Mesothelial cell of epicardium (in vitro differentiated cells): Measurements from ENCODE around the gene ZNF573. TPM values are rescaled to one million over a fixed set of nuclear protein-coding genes. Genes with fewer than 3 reads are reported as not detected.
"Not testable (repeated sequence)": the region's sequence is repeated elsewhere in the genome, so short reads cannot be mapped to it uniquely, and the experiment has no call there.

Experiments used
- DNase-seq, 2 experiments: peaks; one replicate each; pipeline ENCODE4 v3.0.0; 2021; ENCODE audit warnings: low spot score in 2 of 2; ENCODE audit not compliant: unreplicated experiment in 2 of 2
- H3K27ac Mint-ChIP-seq: 2 replicates; pipeline ENCODE4 v1.8.0; 2021; ENCODE audit warnings: mixed read lengths
- H3K27me3 Mint-ChIP-seq: 2 replicates; pipeline ENCODE4 v1.8.0; 2021; ENCODE audit warnings: low read depth, mixed read lengths
- H3K36me3 Mint-ChIP-seq: 2 replicates; pipeline ENCODE4 v1.8.0; 2021; ENCODE audit warnings: mixed read lengths
- H3K4me1 Mint-ChIP-seq: 2 replicates; pipeline ENCODE4 v1.8.0; 2021; ENCODE audit warnings: mixed read lengths
- H3K4me3 Mint-ChIP-seq: 2 replicates; pipeline ENCODE4 v1.8.0; 2021; ENCODE audit warnings: mild to moderate bottlenecking, moderate library complexity, mixed read lengths
- H3K9me3 Mint-ChIP-seq: 2 replicates; pipeline ENCODE4 v1.8.0; 2021; ENCODE audit warnings: mixed read lengths
- CTCF ChIP-seq: fragments of 200-600 bp; sonication (generic); IDR thresholded peaks from one replicate; pipeline ENCODE4 v1.5.0; 2021; ENCODE audit warnings: antibody characterized with exemption; ENCODE audit not compliant: unreplicated experiment
- total RNA-seq: library from RNA; stranded (reverse); gene quantifications from 3 replicates; pipeline ENCODE4 v1.2.1, GENCODE V29; 2021

The ZNF573 gene
- total RNA-seq, 1 donor from 2014 or later, result 18.1 TPM

DNA sequence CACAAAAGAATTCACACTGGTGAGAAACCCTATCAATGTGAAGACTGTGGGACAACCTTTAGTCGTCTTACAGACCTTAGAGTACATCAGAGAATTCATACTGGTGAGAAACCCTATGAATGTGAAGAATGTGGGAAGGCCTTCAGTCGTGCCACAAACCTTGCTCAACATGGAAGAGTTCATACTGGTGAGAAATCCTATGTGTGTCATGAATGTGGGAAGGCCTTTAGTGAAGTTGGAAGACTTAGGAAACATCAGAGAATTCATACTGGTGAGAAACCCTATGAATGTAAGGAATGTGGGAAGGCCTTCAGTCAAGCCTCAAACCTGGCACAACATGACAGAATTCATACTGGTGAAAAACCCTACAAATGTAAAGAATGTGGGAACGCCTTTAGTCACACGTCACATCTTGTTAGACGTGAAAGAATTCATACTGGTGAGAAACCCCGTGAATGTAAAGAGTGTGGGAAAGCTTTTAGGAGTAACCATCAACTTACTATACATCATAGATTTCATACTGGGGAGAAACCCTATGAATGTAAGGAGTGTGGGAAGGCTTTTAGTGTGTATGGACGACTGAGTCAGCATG, 24.0 kb upstream of the ZNF573 start:
- peaks cover 73% of the 10 kb centered on the region for H3K9me3 Mint-ChIP-seq

DNA sequence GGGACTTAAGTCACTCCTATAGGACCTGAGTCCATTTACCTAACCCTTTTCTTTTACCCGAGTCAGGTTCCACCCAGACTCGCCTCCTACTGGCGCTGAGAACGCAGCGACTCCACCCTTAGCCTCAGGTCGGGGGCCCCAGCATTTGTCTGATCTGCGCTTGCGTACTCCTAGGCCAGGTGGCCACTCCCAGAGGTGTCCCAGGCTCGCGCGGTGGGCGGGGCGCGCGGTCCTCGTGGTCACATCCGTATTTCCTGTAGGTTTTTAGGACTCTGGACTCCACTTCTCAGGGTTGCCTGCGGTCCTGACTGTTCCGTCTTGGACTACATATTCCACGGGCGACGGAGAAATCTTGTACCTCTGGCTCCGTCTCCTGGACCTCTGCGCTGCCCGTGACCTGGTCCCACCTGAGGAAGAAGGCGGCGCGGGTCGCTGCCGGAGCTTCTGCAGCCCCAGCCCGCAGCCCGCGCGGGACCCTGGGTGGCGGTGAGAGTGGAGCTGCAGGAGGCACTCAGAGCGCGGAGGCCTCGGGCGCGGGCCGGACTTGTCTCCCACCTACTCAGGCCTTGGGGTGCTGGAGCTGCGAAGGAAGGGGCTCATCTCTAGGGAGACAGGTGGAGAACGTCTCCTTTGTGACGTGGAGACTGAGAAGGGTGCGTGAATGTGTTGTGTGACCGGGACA, 11.0 kb upstream of the ZNF573 start:
- no peaks in the 10 kb centered on the region for H3K27me3 Mint-ChIP-seq
- H3K27ac Mint-ChIP-seq, result no peak overlapping the region
- no peak for TF ChIP-seq CTCF
- no peak for DNase-seq
- H3K4me1 Mint-ChIP-seq, result no peaks in the 10 kb centered on the region
- H3K9me3 Mint-ChIP-seq, result peaks cover 60% of the 10 kb centered on the region
- H3K36me3 Mint-ChIP-seq, result peaks cover 33% of the 10 kb centered on the region
- no peak overlapping the region for H3K4me3 Mint-ChIP-seq

More for the DNA sequence above, 24.0 kb upstream of the ZNF573 start:
- H3K4me1 Mint-ChIP-seq, result no peaks in the 10 kb centered on the region
- peaks cover 7% of the 10 kb centered on the region for H3K36me3 Mint-ChIP-seq
- DNase-seq, result no peak
- no peaks in the 10 kb centered on the region for H3K27me3 Mint-ChIP-seq
- TF ChIP-seq CTCF, result no peak
- H3K27ac Mint-ChIP-seq, result no peak overlapping the region
- H3K4me3 Mint-ChIP-seq, result no peak overlapping the region

- DNase-seq, result no peak
- H3K36me3 Mint-ChIP-seq, result peaks cover 33% of the 10 kb centered on the region
- peaks cover 25% of the 10 kb centered on the region for H3K9me3 Mint-ChIP-seq
- H3K4me3 Mint-ChIP-seq, result peak overlapping the region; percentile 90
- peaks cover 16% of the 10 kb centered on the region for H3K4me1 Mint-ChIP-seq
- peak overlapping the region; percentile 98 for H3K27ac Mint-ChIP-seq
- H3K27me3 Mint-ChIP-seq, result no peaks in the 10 kb centered on the region
- no peak for TF ChIP-seq CTCF
Measured at GRCh38 chr19:37778613-37779126, 716 bp downstream of the ZNF573 start.

GRCh38 chr19:37770985-37771384, 8.4 kb downstream of the ZNF573 start:
- Mint-ChIP-seq H3K27me3 (no peaks in the 10 kb centered on the region), H3K9me3 (peaks cover 7% of the 10 kb centered on the region), H3K4me3 (no peak overlapping the region), H3K4me1 (no peaks in the 10 kb centered on the region), H3K36me3 (peaks cover 50% of the 10 kb centered on the region), H3K27ac (no peak overlapping the region)
- no peak for DNase-seq
- TF ChIP-seq CTCF, result no peak

DNA sequence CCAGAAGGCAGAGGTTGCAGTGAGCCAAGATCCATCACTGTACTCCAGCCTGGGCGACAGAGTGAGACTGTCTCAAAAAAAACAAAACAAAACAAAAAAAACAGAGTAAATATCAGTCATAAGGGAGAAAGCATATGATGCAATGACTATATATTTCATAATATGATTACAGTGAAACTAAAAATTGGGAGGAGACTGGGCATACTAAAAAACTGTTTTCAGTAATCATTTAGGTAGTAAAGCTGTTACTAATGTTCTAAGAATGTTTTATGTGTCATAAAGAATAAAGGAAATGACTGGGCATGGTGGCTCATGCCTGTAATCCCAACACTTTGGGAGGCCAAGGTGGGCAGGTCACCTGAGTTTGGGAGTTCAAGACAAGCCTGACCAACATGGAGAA, 15.9 kb downstream of the ZNF573 start:
- DNase-seq, result no peak
- no peaks in the 10 kb centered on the region for H3K27me3 Mint-ChIP-seq

DNA sequence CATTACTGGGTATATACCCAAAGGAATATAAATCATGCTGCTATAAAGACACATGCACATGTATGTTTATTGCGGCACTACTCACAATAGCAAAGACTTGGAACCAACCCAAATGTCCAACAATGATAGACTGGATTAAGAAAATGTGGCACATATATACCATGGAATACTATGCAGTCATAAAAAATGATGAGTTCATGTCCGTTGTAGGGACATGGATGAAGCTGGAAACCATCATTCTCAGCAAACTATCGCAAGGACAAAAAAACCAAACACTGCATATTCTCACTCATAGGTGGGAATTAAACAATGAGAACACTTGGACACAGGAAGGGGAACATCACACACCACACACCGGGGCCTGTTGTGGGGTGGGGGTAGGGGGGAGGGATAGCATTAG, 21.7 kb downstream of the ZNF573 start:
- not testable (repeated sequence) for H3K9me3 Mint-ChIP-seq, H3K27ac Mint-ChIP-seq, H3K27me3 Mint-ChIP-seq, H3K4me3 Mint-ChIP-seq, DNase-seq, H3K4me1 Mint-ChIP-seq
- peaks cover 32% of the 10 kb centered on the region for H3K36me3 Mint-ChIP-seq

More for the DNA sequence above, 15.9 kb downstream of the ZNF573 start:
- TF ChIP-seq CTCF, result no peak
- no peak overlapping the region for H3K4me3 Mint-ChIP-seq
- no peaks in the 10 kb centered on the region for H3K9me3 Mint-ChIP-seq
- no peaks in the 10 kb centered on the region for H3K4me1 Mint-ChIP-seq
- no peak overlapping the region for H3K27ac Mint-ChIP-seq
- peaks cover 35% of the 10 kb centered on the region for H3K36me3 Mint-ChIP-seq
